Measurements from ENCODE around the gene IFI44.

IFI44 gene

DNA sequence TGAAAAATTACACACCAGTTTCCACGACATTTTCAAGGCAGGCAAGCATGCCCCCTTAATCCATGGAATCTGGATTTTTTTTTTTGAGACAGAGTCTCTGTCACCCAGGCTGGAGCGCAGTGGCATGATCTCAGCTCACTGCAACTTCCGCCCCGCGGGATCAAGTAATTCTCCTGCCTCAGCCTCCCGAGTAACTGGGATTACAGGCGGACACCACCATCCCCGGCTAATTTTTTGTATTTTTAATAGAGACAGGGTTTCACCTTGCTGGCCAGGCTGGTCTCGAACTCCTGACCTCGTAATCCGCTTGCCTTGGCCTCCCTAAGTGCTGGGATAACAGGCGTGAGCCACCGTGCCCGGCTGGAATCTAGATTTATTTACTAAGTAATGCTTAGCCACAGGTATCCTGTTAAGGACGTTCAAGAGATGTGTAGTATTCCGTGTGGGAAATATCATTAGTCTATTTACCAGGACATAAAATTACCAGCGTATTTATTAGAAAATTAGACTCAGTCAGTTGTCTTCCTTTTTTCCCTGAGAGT lies 2.5 kb downstream of the IFI44 start:
- FAIRE-seq, result no peak

DNA sequence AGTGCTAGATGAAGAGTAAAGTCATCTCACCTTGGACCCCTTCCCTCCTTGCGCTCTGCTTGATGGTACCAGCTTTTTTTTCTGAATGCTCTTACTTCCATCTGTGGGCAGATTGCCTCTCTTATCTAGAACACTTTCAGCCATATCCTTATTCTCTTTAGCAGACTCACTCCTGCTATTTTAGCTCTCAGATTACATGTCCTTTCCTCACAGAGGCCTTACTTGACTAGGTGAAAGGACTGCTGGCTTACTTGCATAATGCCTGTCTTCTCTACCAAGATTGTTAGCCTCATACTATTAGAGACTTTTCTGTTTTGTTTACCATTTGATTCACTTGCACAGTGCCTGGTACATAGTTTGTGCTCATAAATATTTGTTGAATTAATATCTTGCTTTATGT lies 9.3 kb downstream of the IFI44 start:
- no peak for FAIRE-seq

DNA sequence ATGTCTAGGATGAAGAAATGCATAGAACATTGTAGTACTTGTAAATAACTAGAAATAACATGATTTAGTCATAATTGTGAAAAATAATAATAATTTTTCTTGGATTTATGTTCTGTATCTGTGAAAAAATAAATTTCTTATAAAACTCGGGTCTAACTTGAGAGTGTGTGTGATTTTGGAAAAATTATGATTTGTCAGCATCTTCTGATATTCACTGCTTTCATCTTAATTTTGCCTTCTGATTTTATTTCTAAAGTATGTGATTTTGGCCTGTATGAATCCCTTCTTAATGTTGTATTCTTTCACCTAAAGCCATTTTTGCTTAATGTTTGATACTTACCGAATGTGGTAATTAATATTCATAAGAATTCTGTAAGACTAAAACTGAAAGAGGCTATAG lies 14.3 kb downstream of the IFI44 start:
- FAIRE-seq, result no peak

DNA sequence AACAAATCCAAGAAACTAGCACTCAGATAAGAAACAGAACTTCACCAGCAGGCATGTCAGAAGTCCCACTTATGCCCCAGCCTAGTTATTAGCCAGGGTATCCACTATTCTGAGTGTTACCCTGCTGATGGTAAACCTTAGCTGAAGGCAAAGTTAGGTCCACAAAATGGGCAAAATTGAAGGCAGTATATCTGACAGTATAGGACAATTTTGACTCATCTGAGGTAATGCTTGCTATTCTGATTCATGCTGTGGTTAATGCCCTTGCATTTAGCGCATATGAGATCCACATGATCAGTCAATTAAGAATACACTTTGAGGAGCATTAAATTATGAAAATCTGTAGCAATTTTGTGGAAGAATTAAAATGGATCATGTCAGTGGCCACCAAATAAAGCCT lies 15.1 kb downstream of the IFI44 start:
- no peak for FAIRE-seq

DNA sequence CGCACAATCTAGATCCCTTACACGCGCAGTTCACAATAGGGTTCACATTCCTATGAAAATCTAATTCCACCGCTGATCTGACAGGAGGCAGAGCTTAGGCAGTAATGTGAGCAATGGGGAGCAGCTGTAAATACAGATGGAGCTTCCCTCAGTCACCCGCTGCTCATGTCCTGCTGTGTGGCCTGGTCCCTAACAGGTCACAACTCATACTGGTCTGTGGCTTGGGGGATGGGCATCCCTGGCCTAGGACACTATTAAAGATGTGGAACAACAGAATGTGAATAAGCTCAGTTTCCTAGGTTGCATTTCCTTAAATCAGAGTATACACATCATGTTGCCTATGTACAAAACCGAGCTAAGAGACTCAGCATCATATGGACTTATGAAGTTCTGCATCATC lies 16.2 kb downstream of the IFI44 start:
- no peak for FAIRE-seq

DNA sequence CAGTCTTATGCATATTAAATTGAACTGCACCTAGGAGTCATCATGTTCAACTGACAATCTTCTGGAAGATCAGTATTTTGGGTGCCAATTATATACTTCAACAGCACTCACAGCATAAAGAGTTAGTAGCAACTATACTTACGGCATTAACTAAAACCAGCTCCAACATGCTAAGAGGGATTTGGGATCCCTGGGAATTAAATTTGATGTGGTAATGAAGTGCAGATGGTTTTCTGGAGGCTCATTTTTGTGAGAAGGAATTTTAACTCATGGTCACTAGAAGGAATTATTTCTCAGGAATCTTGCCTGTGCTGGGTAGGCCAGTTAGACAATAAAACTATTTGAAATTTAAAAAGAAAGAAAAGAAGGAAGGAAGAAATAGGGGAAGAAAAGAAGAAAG lies 18.3 kb downstream of the IFI44 start:
- no peak for FAIRE-seq

DNA sequence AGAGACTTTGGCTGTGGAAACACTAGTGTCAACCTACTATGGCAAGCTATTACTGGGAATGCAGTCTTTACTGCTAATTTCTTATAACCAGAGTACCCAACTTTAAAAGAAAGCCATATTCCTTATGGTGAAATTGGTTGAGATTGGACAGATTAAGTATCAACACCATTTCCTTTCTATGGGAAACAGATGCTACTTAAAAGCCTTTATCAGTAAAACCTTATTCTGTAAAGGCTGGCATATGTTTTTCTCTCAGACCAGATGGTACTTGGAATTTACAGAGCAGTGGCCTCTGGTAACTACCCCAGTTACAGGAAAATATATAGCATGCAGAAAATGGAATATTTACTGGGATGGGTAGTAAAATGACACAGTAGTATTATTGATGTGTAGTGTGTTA lies 18.8 kb downstream of the IFI44 start:
- FAIRE-seq, result no peak

DNA sequence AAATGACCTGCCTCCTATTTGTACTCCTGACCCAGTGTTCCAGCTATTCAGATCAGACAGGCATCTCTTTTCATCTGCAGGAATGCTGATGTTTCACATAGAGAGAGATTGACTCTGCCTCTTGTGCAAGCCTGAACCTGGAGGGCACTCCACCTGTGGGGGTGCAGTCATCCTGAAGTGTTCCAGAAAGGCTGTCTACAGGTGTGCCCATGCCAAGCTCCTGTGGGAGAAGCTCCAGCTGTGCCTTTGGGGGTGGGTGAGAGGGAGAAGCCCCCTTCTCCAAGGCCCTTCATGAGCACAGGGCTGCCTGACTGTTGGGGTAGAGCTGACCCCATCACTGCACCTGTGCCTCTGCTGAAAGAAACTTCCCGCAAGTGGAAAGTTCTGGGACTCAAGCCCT lies 22.8 kb downstream of the IFI44 start:
- FAIRE-seq, result no peak

DNA sequence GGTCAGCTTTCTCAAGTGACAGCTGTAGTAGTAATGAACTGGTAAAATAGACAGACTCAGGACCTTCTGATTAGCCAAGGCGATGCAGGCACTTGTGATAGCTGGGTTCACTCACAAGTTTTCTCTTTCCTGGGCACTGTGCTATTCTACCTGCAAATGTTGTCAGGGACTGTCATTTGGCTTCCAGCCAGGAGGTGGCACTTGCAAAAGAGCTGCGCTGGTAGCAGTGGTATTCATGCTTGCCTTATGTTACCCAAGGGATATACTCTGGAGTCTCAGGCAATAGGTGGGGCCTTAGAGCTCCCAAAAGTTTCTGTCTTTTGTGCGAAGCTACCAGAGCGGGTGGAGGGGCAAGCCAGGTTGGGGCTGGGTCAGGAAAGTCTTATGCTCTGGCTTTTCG lies 23.5 kb downstream of the IFI44 start:
- FAIRE-seq, result no peak

DNA sequence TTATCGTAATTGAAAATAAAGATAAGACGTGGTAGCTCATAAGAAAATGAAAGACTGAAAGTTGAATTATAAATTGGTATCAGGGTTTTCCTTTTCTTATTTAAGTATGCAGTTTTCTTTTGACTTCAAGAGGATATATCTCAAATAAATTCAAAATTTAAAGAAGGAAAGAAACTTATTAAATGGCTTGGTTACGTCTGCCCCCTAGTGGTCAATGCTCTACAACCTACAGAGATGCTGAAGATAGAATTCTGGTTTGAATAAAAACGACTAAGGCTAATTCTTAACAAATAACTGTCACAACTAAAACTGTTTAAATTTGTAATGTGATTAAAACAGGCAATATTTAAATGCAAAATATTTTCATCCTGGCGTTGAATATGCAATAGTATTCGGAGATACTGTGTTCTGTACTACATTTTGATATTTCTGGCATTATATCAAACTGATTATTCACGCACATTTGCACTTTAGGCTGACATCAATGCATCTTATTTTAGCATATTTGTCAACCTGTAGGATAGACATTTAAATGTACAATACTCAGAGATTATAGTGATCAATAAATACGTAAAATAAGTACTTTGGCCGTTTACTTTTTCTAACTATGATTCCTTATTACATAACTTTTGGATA lies 26.8 kb downstream of the IFI44 start:
- FAIRE-seq, result peak; percentile 82

DNA sequence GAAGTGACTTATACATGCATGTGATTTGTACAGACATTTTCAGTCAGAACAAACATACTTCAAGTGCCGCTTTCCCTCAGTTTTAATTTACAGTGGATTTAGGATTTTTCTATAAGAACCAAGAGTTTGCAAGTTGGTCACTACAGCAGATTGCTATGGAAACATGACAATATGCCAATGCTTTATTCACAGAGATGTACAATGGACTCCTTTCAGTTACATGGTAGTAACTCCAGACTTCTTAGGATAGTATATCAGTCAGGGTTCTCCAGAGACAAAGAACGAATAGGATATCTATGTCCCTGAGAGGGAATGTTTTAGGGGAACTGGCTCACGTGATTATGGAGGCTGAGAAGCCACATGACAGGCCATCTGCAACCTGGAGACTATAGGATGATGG lies 27.4 kb downstream of the IFI44 start:
- no peak for FAIRE-seq

DNA sequence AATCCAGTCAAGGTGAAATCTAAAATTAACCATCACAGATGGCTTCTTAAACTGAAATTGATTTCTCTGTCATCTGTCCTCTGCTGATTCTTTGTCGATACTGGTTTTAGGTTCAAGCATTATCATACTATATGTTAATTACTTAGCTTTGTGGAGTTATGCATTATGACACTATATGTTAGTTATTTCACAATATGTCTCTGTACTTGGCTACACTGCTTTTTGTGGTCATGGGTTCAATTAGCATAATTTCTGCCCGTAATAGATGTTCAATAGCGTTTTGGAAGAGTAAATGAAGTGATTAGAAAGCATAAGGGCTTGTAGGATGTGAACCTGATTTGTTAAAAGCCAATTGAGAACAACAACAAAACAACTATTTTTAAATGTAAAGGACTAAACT lies 28.2 kb downstream of the IFI44 start:
- FAIRE-seq, result no peak

DNA sequence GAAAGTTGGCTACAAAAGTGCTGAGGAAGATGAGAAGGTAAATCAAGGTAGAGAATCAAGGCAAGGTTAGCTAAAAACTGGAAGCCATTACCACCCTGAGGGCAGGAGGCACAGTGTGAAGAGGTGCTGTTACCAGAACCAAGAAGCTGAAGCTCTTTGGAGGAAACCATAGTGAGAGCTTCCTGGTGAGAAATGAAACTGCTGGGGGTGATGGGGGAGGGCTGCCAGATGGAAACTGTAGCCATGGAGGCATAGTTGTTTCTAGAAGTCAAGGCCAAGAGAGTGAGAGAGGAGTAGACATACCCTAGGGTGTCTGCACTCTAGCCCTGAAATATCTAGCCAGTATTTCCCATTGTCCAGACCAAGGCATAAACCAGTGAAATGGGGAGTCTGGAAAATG lies 28.7 kb downstream of the IFI44 start:
- no peak for FAIRE-seq

DNA sequence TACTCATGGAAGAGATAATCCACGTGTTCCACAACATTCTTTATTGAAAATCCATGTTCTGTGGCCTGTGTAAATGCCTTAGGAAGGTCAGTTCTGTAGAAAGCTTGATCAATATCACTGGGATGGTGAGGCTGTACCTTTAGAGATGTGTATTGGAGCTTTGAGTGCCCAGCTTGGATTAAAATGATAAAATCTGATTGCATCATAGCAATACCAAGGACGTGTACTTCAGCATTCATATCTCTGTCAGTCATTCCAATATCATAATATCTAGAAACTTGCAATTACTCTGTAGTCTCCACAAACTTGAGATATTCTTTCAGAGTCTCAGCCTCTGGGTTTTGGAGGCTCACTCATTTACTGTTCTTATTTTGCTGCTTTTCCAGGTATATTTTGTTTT lies 31.6 kb downstream of the IFI44 start:
- no peak for FAIRE-seq

DNA sequence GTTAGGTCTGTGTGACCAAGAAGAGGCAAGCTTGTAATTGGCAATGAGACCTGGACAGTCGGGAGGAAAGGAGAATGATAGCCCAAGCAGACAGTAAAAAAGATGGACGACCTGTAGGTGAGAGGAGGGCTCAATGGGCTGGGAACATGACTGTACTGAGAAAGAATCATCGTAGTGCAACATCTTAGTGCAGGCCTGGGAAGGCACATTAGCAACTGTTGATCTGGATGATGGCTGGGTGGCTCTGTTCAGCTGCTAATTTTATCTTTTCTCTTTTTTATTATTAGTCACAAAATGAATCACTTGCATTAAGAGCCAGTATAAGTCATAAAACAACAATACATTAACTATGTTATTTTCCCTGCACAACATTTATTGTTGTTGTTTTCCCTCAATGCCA lies 32.9 kb downstream of the IFI44 start:
- no peak for FAIRE-seq

DNA sequence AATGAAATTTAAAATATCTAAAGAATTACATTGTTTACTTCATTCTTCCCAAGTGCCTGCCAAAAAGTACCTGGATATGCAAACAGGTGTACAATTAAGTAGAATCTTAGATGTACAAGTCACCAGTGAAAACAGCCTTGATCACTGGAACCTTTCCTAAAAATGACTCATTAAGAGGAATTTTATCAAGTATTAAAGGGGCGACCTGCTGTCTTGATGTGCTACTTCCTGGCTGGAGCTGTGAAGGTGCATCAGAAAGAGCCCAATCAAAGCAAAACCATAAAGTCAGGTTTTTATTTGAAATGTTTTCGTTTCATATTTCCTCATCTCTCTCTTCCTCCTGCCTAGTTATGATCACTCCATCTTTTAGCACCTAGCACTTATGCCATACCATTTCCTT lies 33.4 kb downstream of the IFI44 start:
- FAIRE-seq, result no peak

DNA sequence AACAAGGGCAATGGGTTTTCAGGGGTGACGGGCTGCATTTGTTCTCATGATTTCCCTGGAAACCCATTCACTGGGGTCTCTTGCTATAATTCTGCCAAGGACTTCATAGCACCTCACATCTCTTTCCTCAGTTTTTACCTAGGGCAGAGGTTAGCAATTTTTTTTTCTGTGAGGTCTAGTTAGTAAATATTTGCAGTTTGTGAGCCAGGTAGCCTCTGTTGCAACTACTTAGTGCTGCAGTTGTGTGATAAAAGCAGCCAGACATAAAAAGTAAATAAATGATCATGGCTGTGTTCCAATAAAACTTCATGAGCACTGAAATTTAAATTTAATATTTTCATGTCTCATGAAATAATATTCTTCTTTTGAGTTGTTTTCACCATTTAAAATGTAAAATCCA lies 37.7 kb downstream of the IFI44 start:
- no peak for FAIRE-seq

DNA sequence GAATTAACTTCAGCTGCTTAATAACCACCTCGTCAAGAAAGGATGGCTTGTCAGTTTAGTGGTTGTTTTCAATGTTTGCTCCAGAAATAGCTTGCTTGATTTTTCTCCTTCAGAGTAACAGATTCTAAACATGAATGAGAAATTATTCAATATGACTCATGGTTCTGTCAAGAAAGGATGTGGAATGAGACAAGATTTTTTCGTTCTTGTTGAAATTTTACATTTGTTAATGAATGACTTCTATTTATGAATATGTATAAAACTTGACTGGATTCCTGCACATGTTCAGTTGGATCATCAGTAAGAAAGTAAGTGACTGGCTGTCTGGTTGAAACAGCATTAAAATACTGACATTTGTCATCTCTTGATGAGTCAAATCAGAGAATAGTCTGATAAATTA lies 38.3 kb downstream of the IFI44 start:
- FAIRE-seq, result no peak

DNA sequence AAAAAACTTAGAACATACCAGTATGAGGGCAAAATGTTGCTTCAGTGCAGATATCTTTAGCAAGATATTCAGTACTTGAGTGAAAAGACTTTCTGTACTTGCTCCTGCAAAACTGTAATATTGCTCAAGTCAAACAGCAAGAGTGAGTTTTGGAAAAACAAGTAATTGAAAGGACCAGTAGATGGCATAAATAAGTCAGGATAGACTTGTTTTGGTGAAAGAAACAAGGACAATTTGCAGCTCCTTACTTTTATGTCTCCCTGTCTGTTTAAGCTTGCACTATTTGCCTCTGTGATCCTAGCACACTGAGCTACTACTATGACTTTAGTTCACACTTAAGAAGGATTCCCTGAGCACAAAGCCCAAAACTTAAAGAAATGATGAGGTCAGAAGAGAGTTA lies 39.1 kb downstream of the IFI44 start:
- no peak for FAIRE-seq

DNA sequence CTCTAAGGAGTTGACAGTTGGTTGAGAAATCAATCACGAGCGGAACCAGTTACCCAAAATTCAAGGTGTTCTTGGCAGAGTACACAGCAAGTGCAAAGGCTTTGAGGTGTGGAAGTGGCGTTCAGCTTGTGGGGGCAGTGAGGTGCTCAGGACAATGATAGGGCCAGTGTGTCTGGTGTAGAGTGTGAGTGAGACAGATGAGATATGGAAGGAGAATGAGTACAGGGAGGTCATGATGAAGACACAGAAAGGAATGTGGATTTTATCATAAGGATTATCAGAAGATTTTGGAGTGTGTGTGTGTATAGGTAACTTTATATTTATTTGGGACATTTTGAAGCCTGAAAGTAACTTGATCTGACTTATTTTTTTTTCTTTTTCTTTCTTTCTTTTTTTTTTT lies 40.9 kb downstream of the IFI44 start:
- no peak for FAIRE-seq

DNA sequence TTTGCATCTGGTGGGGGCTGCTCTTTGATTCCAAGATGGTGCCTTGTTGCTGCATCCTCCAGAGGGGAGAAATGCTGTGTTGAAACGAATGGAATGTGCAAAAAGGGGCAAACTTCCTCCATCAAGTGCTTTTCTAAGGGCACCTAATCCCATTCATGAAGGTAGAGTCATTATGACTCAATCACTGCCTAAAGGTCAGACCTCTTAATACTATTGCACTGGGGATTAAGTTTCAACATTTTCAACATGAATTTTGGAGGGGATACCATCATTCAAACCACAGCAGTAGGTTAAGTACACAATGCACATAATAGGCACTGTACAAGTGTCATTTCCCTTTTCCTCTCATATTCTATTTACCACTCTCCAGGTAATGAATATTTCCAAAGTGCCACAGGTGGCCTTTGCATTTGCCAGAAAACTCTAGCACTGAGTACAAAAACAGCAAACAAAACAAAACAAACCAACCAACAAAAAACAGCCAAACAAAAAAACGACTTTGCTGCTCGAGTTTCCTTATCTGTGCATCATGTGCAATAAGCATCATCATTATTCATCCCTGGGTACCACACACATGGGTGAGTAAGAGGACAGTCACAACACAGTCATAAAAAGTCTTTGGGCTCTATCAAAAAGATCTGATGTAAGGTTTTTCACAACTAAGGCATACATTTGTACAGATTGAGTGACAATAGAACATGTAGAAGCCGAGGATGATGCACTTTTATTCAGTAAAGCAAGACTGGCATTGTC lies 42.5 kb downstream of the IFI44 start:
- FAIRE-seq, result no peak

DNA sequence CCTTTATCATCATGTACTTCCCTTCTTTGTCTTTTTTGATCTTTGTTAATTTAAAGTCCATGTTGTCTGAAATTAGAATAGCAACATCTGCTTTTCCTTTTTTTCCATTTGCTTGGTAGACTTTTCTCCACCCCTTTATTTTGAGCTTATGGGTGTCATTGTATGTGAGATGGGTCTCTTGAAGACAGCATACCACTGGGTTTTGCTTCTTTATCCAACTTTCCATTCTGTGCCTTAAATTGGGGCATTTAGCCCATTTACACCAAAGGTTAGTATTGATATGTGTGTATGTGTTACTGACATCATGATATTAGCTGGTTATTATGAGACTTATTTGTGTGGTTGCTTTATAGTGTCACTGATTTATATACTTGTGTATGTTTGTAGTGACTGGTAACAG lies 50.2 kb downstream of the IFI44 start:
- FAIRE-seq, result no peak

DNA sequence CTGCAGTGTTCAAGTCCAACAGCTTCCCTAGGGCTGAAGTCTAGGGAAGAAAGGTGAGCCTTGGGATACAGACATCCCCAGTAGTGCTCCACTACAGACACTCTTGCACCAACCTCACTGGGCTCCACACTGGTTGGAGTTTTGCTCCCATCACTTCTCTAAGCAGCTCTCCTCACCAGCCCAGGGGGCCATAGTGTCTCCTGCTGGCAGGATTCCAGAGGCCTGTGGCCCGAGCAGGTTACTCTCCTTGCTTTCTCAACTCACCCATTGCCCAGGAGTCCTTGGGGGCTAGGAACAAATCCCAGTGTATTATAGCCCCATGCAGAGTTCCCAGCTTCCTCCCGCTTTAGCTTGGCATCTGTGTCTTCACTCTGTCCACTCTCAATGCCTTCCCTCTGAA lies 52.8 kb downstream of the IFI44 start:
- no peak for FAIRE-seq

DNA sequence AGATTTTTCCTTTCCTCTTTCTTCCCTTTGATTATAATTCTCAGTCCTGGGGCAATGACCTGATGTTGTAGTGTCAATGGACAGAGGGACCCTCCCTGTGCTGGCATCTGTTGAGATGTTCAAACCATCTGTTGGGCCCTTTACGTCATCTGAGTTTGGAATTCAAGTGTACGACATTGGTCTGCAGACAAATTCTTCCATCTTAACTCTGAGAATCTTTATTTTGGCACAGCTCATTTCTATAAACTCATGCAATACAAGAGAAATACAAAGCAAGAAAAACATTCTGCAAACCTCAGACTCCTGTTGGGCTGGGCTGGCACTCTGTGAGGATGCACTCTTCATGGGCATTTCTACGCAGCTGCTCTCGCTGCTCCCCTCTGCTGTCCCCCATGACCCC lies 54.2 kb downstream of the IFI44 start:
- FAIRE-seq, result no peak

All from TTC549 (cell line).